Measurements from ENCODE around the gene HSPG2. TPM values are rescaled to one million over a fixed set of nuclear protein-coding genes. Genes with fewer than 3 reads are reported as not detected.

HSPG2 gene
- total and polyA plus RNA-seq, 10 of the 15 experiments (the other 5 are each of a cell fraction or from before 2014, with no cell fraction given), result 0.30 to 3.4 (median 0.73) TPM; not detected in 2

DNA sequence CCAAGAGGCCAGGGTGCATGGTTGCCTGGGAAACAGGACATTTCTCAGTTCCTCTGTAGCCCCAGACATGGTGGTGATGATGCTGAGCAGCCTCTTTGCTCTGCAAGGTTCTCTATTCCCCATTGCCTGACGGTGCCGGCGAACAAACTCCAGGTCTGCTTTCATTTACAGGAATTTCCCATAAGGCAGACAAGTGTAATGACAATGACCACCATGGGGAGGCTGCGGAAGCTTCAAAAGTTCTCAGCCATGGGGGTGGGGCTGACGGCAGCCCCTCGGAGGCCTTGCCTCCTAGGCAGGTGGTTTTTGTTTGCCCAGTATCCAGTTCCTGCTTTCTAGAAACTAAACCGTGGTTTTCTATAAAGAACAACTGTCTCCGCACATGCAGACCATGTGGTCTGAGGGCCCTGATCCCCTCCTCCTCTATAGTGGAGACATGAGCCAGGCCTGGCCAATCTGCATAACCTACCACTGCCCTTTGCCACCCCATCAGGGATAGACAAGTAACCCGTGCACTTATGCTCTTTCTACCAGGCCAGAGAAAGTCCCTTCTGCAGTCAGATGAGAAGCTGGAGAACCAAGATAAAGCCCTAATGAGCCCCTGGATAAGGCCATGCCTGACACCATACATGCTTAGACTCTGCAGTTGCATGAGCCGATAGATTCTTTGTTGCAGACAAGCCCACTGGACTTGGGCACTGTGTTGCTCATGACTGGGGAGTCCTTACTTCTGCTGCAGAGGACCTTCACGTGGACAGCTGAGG is 71.0 kb downstream of the HSPG2 start (continued):
- peak; percentile 86; the same call in 1 of the 3 replicates for TF ChIP-seq POU2F2 (IDR thresholded peaks at IDR 0.05; ENCODE audit: borderline replicate concordance, low read depth, low read length)
- peak; percentile 93 for TF ChIP-seq SPI1 (IDR thresholded peaks at IDR 0.05; ENCODE audit: borderline replicate concordance, insufficient read depth, low read depth, low read length)
- no peak for TF ChIP-seq PML (IDR thresholded peaks at IDR 0.05; ENCODE audit: low read length)
- peak; percentile 21; the same call in 1 of the 2 replicates for TF ChIP-seq SMC3 (IDR thresholded peaks at IDR 0.05; ENCODE audit: borderline replicate concordance, low read length)
- 0 out of 2 replicates have a peak, but pooled peaks have one; percentile 20 for TF ChIP-seq ZNF592 (IDR thresholded peaks at IDR 0.05)
- peak; percentile 47; the same call in 1 of the 2 replicates for TF ChIP-seq MYB (IDR thresholded peaks at IDR 0.05; ENCODE audit: borderline replicate concordance, low read depth, low read length)
- TF ChIP-seq ZBED1 (IDR thresholded peaks at IDR 0.05; ENCODE audit: borderline replicate concordance), result peak; percentile 32; the same call in 1 of the 2 replicates
- TF ChIP-seq, protein P1, sequence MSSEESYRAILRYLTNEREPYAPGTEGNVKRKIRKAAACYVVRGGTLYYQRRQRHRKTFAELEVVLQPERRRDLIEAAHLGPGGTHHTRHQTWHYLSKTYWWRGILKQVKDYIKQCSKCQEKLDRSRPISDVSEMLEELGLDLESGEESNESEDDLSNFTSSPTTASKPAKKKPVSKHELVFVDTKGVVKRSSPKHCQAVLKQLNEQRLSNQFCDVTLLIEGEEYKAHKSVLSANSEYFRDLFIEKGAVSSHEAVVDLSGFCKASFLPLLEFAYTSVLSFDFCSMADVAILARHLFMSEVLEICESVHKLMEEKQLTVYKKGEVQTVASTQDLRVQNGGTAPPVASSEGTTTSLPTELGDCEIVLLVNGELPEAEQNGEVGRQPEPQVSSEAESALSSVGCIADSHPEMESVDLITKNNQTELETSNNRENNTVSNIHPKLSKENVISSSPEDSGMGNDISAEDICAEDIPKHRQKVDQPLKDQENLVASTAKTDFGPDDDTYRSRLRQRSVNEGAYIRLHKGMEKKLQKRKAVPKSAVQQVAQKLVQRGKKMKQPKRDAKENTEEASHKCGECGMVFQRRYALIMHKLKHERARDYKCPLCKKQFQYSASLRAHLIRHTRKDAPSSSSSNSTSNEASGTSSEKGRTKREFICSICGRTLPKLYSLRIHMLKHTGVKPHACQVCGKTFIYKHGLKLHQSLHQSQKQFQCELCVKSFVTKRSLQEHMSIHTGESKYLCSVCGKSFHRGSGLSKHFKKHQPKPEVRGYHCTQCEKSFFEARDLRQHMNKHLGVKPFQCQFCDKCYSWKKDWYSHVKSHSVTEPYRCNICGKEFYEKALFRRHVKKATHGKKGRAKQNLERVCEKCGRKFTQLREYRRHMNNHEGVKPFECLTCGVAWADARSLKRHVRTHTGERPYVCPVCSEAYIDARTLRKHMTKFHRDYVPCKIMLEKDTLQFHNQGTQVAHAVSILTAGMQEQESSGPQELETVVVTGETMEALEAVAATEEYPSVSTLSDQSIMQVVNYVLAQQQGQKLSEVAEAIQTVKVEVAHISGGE (CRISPR knock-in tag; IDR thresholded peaks at IDR 0.05), result no peak
- peak; percentile 43 for TF ChIP-seq YY1 (IDR thresholded peaks at IDR 0.05; ENCODE audit: low read depth, low read length)
- TF ChIP-seq RBBP5 (conservative IDR thresholded peaks at IDR 0.05), result peak; percentile 97; the same call in 1 of the 2 replicates
- TF ChIP-seq BHLHE40 (IDR thresholded peaks at IDR 0.05; ENCODE audit: borderline replicate concordance in 1 of 2, low read depth in 2 of 2, low read length in 1 of 2), result peak; percentile 93
- TF ChIP-seq CREM (IDR thresholded peaks at IDR 0.05; ENCODE audit: low read depth), result peak; percentile 5; the same call in 1 of the 2 replicates
- no peak for TF ChIP-seq HDGF (IDR thresholded peaks at IDR 0.05)
- no peak for TF ChIP-seq SUPT20H (IDR thresholded peaks at IDR 0.05; ENCODE audit: borderline replicate concordance, control insufficient read depth, low read depth, low read length)
- TF ChIP-seq, protein P2, sequence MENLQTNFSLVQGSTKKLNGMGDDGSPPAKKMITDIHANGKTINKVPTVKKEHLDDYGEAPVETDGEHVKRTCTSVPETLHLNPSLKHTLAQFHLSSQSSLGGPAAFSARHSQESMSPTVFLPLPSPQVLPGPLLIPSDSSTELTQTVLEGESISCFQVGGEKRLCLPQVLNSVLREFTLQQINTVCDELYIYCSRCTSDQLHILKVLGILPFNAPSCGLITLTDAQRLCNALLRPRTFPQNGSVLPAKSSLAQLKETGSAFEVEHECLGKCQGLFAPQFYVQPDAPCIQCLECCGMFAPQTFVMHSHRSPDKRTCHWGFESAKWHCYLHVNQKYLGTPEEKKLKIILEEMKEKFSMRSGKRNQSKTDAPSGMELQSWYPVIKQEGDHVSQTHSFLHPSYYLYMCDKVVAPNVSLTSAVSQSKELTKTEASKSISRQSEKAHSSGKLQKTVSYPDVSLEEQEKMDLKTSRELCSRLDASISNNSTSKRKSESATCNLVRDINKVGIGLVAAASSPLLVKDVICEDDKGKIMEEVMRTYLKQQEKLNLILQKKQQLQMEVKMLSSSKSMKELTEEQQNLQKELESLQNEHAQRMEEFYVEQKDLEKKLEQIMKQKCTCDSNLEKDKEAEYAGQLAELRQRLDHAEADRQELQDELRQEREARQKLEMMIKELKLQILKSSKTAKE (IDR thresholded peaks at IDR 0.05; ENCODE audit: low read depth, poor library complexity, severe bottlenecking), result peak; percentile 74
- TF ChIP-seq ETV6 (conservative IDR thresholded peaks at IDR 0.05 in 1 of 2, IDR thresholded peaks at IDR 0.05 in 1 of 2; ENCODE audit: borderline replicate concordance in 1 of 2, low read depth in 1 of 2), result no peak
- no peak for TF ChIP-seq SIX5 (IDR thresholded peaks at IDR 0.05; ENCODE audit: low read depth, low read length, severe bottlenecking)

Measured in GM12878 (cell line).